SK-N-SH (cell line): ENCODE measurements around the gene ADAP1. TPM values are rescaled to one million over a fixed set of nuclear protein-coding genes. Genes with fewer than 3 reads are reported as not detected.

ENCODE experiments used
- CTCF ChIA-PET: fragments of 300-600, 350-600 bp; formaldehyde crosslinking; extraction: SDS; loops from one replicate; lab custom pipeline; 2021; lab: Yijun Ruan, JAX
- POLR2A ChIA-PET: fragments of 350-600 bp; sonication (Branson Sonifier 250); formaldehyde crosslinking; extraction: SDS; loops from one replicate; lab custom pipeline; 2020; ENCODE audit warnings: antibody characterized with exemption, inconsistent platforms; lab: Yijun Ruan, JAX
- DNase-seq: peaks from one replicate; pipeline ENCODE4 v3.0.0; 2012
- H2AFZ ChIP-seq: fragments of 200-600 bp; sonication (generic); 2 replicates; pipeline ENCODE4 v1.8.1; 2016; ENCODE audit warnings: antibody characterized with exemption, mild to moderate bottlenecking, low read depth
- H3F3A ChIP-seq: fragments of 200-600 bp; sonication (generic); replicated peaks from 2 replicates; pipeline ENCODE3; 2016; ENCODE audit warnings: antibody characterized with exemption, mild to moderate bottlenecking; ENCODE audit not compliant: insufficient read depth
- H3K27ac ChIP-seq, 2 experiments: fragments of 200-500 bp in 1 of 2; fragments of 200-600 bp in 1 of 2; sonication (Bioruptor generic) in 1 of 2; sonication (generic), shearing (Covaris generic) in 1 of 2; 2 replicates each; pipeline versions ENCODE4 v1.5.1 to v1.6.1; 2014 to 2016; ENCODE audit warnings: low read depth in 2 of 2, inconsistent platforms in 1 of 2, low read length in 1 of 2, mild to moderate bottlenecking in 1 of 2, mixed read lengths in 1 of 2
- H3K27me3 ChIP-seq: fragments of 200-600 bp; sonication (generic), shearing (Covaris generic); 2 replicates; pipeline ENCODE4 v1.6.1; 2016; ENCODE audit warnings: mixed run types; ENCODE audit not compliant: insufficient read depth
- H3K36me3 ChIP-seq, 2 experiments: fragments of 200-500 bp in 1 of 2; fragments of 200-600 bp in 1 of 2; sonication (Bioruptor generic) in 1 of 2; sonication (generic) in 1 of 2; replicated peaks in 1 of 2; 2 replicates each; pipeline versions ENCODE3 to v1.5.1; 2014 to 2016; ENCODE audit warnings: low read length in 1 of 2, mild to moderate bottlenecking in 1 of 2; ENCODE audit not compliant: insufficient read depth in 2 of 2, control insufficient read depth in 1 of 2
- H3K4me1 ChIP-seq, 2 experiments: fragments of 200-500 bp in 1 of 2; fragments of 200-600 bp in 1 of 2; sonication (Bioruptor generic) in 1 of 2; sonication (generic), shearing (Covaris generic) in 1 of 2; 2 replicates each; pipeline versions ENCODE4 v1.5.1 to v1.6.1; 2014 to 2016; ENCODE audit warnings: low read depth in 1 of 2, low read length in 1 of 2, mixed run types in 1 of 2; ENCODE audit not compliant: insufficient read depth in 2 of 2, control insufficient read depth in 1 of 2
- H3K4me2 ChIP-seq: fragments of 200-600 bp; sonication (generic), shearing (Covaris generic); 2 replicates; pipeline ENCODE4 v1.6.1; 2017; ENCODE audit warnings: mixed run types
- H3K4me3 ChIP-seq, 2 experiments: fragments of 200-500 bp in 1 of 2; fragments of 200-600 bp in 1 of 2; sonication (Bioruptor generic) in 1 of 2; sonication (generic), shearing (Covaris generic) in 1 of 2; 2 replicates each; pipeline versions ENCODE4 v1.5.1 to v1.8.1; 2014 to 2016; ENCODE audit warnings: low read depth in 2 of 2, inconsistent platforms in 1 of 2, low read length in 1 of 2, mild to moderate bottlenecking in 1 of 2, mixed read lengths in 1 of 2, moderate library complexity in 1 of 2
- H3K79me2 ChIP-seq: fragments of 200-600 bp; sonication (generic); 2 replicates; pipeline ENCODE4 v1.8.1; 2017; ENCODE audit warnings: mild to moderate bottlenecking; ENCODE audit not compliant: insufficient read depth
- H3K9ac ChIP-seq: fragments of 200-600 bp; sonication (generic); 2 replicates; pipeline ENCODE4 v1.6.1; 2017; ENCODE audit warnings: mixed run types
- H3K9me2 ChIP-seq: fragments of 200-600 bp; sonication (generic); 2 replicates; pipeline ENCODE4 v1.6.1; 2017; ENCODE audit warnings: mixed run types
- H3K9me3 ChIP-seq: fragments of 200-600 bp; sonication (generic); 2 replicates; pipeline ENCODE4 v1.6.1; 2017; ENCODE audit warnings: mixed run types, mild to moderate bottlenecking, moderate library complexity
- H4K20me1 ChIP-seq: fragments of 200-600 bp; sonication (generic); 2 replicates; pipeline ENCODE4 v1.6.1; 2017; ENCODE audit warnings: mild to moderate bottlenecking, mixed run types; ENCODE audit not compliant: insufficient read depth
- CHD2 ChIP-seq: fragments of 150-350 bp; IDR thresholded peaks from 2 replicates; pipeline ENCODE4 v1.6.1; 2018; ENCODE audit warnings: low read length; ENCODE audit not compliant: partially characterized antibody
- EP300 ChIP-seq, 2 experiments: IDR thresholded peaks; 2 replicates each; pipeline versions ENCODE4 v1.4.0 to v1.6.1; 2012; ENCODE audit warnings: borderline replicate concordance in 1 of 2, low read depth in 1 of 2, low read length in 1 of 2
- FOSL2 ChIP-seq: IDR thresholded peaks from 2 replicates; pipeline ENCODE4 v1.4.0; 2012; ENCODE audit warnings: low read depth, mild to moderate bottlenecking, moderate library complexity, borderline replicate concordance
- FOXM1 ChIP-seq: IDR thresholded peaks from 2 replicates; pipeline ENCODE4 v1.4.0; 2012; ENCODE audit warnings: low read depth, mild to moderate bottlenecking
- GABPA ChIP-seq: IDR thresholded peaks from 2 replicates; pipeline ENCODE4 v1.4.0; 2012; ENCODE audit warnings: low read depth, mild to moderate bottlenecking
- GATA2 ChIP-seq: sonication (generic); formaldehyde crosslinking; IDR thresholded peaks from 2 replicates; pipeline ENCODE4 v1.5.0; 2020; ENCODE audit warnings: mild to moderate bottlenecking, missing genetic modification reagents
- JUND ChIP-seq: IDR thresholded peaks from 2 replicates; pipeline ENCODE4 v1.4.0; 2012
- MEF2A ChIP-seq: IDR thresholded peaks from 2 replicates; pipeline ENCODE4 v1.4.0; 2012; ENCODE audit warnings: low read depth, borderline replicate concordance
- NFIC ChIP-seq: IDR thresholded peaks from 2 replicates; pipeline ENCODE4 v1.4.0; 2012; ENCODE audit warnings: borderline replicate concordance
- NRF1 ChIP-seq: IDR thresholded peaks from 2 replicates; pipeline ENCODE4 v1.6.1; 2012; ENCODE audit warnings: low read depth, mild to moderate bottlenecking, low read length
- RCOR1 ChIP-seq: fragments of 150-350 bp; IDR thresholded peaks from 2 replicates; pipeline ENCODE4 v1.6.1; 2017; ENCODE audit warnings: antibody characterized with exemption, low read length
- RFX5 ChIP-seq: IDR thresholded peaks from 2 replicates; pipeline ENCODE4 v1.6.1; 2012; ENCODE audit warnings: mild to moderate bottlenecking, improper control_type of control experiment, low read length
- RXRA ChIP-seq: IDR thresholded peaks from 2 replicates; pipeline ENCODE4 v1.4.0; 2012; ENCODE audit warnings: low read depth, mild to moderate bottlenecking, borderline replicate concordance
- SIN3A ChIP-seq: IDR thresholded peaks from 2 replicates; pipeline ENCODE4 v1.6.1; 2012; ENCODE audit warnings: low read depth, mild to moderate bottlenecking, low read length, moderate library complexity, borderline replicate concordance
- TAF1 ChIP-seq: IDR thresholded peaks from 2 replicates; pipeline ENCODE4 v1.6.1; 2012; ENCODE audit warnings: low read depth, mild to moderate bottlenecking, low read length, moderate library complexity, borderline replicate concordance
- YY1 ChIP-seq: IDR thresholded peaks from 2 replicates; pipeline ENCODE4 v1.4.0; 2012; ENCODE audit warnings: low read depth, mild to moderate bottlenecking
- WGBS: methylation state at CpG from one replicate; pipeline ENCODE4 v1.1.6; 2017; ENCODE audit warnings: low lambda C conversion rate; 5-methylcytosine and 5-hydroxymethylcytosine counted together
- polyA plus RNA-seq, 3 experiments: library from polyadenylated mRNA; depleted of rRNA; stranded (reverse); fragments of >200 nt; gene quantifications; 2 replicates each; pipeline ENCODE4 v1.2.3, GENCODE V29; 2012
- TF ChIP-seq, protein P1 (sequence below): IDR thresholded peaks from 2 replicates; pipeline ENCODE4 v1.4.0; 2012; ENCODE audit warnings: low read depth, borderline replicate concordance
- TF ChIP-seq, protein P2 (sequence below): IDR thresholded peaks from 2 replicates; pipeline ENCODE4 v1.4.0; 2012; ENCODE audit warnings: low read depth
- TF ChIP-seq, protein P3 (sequence below): fragments of 150-350 bp; IDR thresholded peaks from 2 replicates; pipeline ENCODE4 v1.6.1; 2017; ENCODE audit warnings: antibody characterized with exemption, low read length, low read depth, borderline replicate concordance
- TF ChIP-seq, protein P4 (sequence below): IDR thresholded peaks from 2 replicates; pipeline ENCODE4 v1.4.0; 2012; ENCODE audit warnings: low read depth, borderline replicate concordance
- TF ChIP-seq, protein P5 (sequence below): fragments of 150-350 bp; IDR thresholded peaks from 2 replicates; pipeline ENCODE4 v1.6.1; 2016; ENCODE audit warnings: mild to moderate bottlenecking, low read depth, low read length

ADAP1 gene
- polyA plus RNA-seq, 1 of the 3 experiments (the other 2 are of a cell fraction), result 3.2 TPM

DNA sequence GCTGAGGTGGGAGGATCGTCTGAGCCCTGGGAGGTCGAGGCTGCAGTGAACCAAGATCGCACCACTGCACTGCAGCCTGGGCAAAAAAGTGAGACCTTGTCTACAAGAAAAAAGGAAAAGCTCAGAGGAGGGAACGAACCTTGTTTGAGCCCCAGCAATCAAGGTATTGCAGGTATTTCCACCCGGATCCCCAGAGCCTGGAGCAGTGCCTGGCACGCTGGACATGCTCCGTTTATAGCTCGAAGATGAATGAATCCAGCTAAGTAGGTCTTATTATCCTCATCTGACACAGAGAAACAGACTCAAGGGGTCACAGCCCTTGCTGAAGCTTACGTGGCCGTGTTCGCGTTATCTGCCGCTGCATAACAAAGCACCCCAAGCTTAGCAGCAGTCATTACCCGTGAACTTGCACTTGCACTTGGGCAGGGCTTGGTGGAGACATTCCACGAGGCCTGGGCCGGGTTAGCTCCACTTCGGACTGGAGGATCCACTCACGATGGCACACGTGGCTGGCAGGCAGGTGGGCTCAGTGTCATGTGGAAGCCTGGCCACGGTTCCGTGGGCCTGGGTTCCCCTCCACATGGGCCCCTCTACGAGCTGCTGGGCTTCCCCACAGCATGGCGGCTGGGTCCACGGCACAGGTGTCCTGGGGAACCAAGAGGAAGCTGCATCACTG is 24.1 kb upstream of the ADAP1 start:
- Histone ChIP-seq H3K4me2 (no peak overlapping the region), H3K27me3 (no peaks in the 10 kb centered on the region), H3K36me3 (no peaks in the 10 kb centered on the region), H2AFZ (no peak overlapping the region), H3F3A (no peaks in the 10 kb centered on the region)
- CTCF ChIA-PET, result interaction anchor here (1.1 to 8.4 kb wide), 8 partner anchors 14 to 199 kb away, joined by 3 to 134 read pairs (median 10); partner anchors contain the start of gene GPER1
- DNase-seq, result no peak
- WGBS, result 88% methylated on average over 19 of the region's 24 CpGs
- no peak for TF ChIP-seq JUND
- TF ChIP-seq, protein P1, sequence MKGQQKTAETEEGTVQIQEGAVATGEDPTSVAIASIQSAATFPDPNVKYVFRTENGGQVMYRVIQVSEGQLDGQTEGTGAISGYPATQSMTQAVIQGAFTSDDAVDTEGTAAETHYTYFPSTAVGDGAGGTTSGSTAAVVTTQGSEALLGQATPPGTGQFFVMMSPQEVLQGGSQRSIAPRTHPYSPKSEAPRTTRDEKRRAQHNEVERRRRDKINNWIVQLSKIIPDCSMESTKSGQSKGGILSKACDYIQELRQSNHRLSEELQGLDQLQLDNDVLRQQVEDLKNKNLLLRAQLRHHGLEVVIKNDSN, result no peak
- no peak for TF ChIP-seq GABPA
- no peak for TF ChIP-seq RXRA
- TF ChIP-seq, protein P2, sequence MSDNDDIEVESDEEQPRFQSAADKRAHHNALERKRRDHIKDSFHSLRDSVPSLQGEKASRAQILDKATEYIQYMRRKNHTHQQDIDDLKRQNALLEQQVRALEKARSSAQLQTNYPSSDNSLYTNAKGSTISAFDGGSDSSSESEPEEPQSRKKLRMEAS, result no peak
- TF ChIP-seq EP300 (IDR thresholded peaks at IDR 0.05; ENCODE audit: borderline replicate concordance in 1 of 2, low read depth in 1 of 2, low read length in 1 of 2), result no peak
- no peak for TF ChIP-seq CHD2
- TF ChIP-seq, all 33 proteins: peak for 0
- POLR2A ChIA-PET, result no interaction called here
- no peak overlapping the region for H3K9ac ChIP-seq
- H3K9me2 ChIP-seq, result no peaks in the 10 kb centered on the region
- peaks cover 18% of the 10 kb centered on the region for H3K79me2 ChIP-seq
- H3K4me3 ChIP-seq, result no peak overlapping the region
- H4K20me1 ChIP-seq, result peaks cover 13% of the 10 kb centered on the region
- H3K9me3 ChIP-seq, result no peaks in the 10 kb centered on the region
- no peak overlapping the region for H3K27ac ChIP-seq
- H3K4me1 ChIP-seq, result peaks cover 8 to 10% of the 10 kb centered on the region in 2 experiments; a peak in 2 of 4 replicates

DNA sequence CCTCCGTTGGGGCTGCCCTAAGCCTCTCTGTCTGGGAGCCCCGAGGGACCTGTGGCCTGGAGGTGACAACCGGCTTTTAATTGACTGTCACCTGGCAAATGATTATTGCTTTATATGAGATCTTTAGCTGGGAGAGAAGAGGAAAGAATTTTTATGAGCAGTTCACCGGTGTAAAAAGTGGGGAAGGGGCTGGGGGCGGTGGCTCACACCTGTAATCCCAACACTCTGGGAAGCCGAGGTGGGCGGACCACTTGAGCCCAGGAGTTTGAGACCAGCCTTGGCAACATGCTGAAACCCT is 23.5 kb upstream of the ADAP1 start:
- Histone ChIP-seq H3K36me3 (peaks cover 2 to 3% of the 10 kb centered on the region in 2 experiments), H2AFZ (no peak overlapping the region), H3K4me1 (peaks cover 10 to 12% of the 10 kb centered on the region in 2 experiments; a peak in 2 of 4 replicates), H3F3A (peaks cover 3% of the 10 kb centered on the region), H3K9me2 (no peaks in the 10 kb centered on the region), H4K20me1 (peaks cover 19% of the 10 kb centered on the region), H3K4me3 (no peak overlapping the region), H3K4me2 (no peak overlapping the region), H3K27me3 (no peaks in the 10 kb centered on the region), H3K9me3 (no peaks in the 10 kb centered on the region), H3K27ac (no peak overlapping the region), H3K9ac (no peak overlapping the region), H3K79me2 (peaks cover 23% of the 10 kb centered on the region)
- DNase-seq, result no peak
- CTCF ChIA-PET, result interaction anchor here (1.1 to 8.4 kb wide), 7 partner anchors 14 to 199 kb away, joined by 3 to 134 read pairs (median 13); partner anchors contain the start of gene GPER1
- 90% methylated on average over 7 of the region's 7 CpGs for WGBS
- POLR2A ChIA-PET, result no interaction called here
- TF ChIP-seq NRF1 (no peak), JUND (no peak), FOXM1 (no peak), RFX5 (no peak), FOSL2 (no peak), NFIC (no peak), YY1 (no peak), TAF1 (no peak), MEF2A (no peak), SIN3A (no peak), RCOR1 (no peak), GATA2 (CRISPR knock-in tag) (no peak)
- TF ChIP-seq, protein P3, sequence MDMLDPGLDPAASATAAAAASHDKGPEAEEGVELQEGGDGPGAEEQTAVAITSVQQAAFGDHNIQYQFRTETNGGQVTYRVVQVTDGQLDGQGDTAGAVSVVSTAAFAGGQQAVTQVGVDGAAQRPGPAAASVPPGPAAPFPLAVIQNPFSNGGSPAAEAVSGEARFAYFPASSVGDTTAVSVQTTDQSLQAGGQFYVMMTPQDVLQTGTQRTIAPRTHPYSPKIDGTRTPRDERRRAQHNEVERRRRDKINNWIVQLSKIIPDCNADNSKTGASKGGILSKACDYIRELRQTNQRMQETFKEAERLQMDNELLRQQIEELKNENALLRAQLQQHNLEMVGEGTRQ, result no peak
- TF ChIP-seq, protein P4, sequence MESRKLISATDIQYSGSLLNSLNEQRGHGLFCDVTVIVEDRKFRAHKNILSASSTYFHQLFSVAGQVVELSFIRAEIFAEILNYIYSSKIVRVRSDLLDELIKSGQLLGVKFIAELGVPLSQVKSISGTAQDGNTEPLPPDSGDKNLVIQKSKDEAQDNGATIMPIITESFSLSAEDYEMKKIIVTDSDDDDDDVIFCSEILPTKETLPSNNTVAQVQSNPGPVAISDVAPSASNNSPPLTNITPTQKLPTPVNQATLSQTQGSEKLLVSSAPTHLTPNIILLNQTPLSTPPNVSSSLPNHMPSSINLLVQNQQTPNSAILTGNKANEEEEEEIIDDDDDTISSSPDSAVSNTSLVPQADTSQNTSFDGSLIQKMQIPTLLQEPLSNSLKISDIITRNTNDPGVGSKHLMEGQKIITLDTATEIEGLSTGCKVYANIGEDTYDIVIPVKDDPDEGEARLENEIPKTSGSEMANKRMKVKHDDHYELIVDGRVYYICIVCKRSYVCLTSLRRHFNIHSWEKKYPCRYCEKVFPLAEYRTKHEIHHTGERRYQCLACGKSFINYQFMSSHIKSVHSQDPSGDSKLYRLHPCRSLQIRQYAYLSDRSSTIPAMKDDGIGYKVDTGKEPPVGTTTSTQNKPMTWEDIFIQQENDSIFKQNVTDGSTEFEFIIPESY, result no peak
- TF ChIP-seq, protein P5, sequence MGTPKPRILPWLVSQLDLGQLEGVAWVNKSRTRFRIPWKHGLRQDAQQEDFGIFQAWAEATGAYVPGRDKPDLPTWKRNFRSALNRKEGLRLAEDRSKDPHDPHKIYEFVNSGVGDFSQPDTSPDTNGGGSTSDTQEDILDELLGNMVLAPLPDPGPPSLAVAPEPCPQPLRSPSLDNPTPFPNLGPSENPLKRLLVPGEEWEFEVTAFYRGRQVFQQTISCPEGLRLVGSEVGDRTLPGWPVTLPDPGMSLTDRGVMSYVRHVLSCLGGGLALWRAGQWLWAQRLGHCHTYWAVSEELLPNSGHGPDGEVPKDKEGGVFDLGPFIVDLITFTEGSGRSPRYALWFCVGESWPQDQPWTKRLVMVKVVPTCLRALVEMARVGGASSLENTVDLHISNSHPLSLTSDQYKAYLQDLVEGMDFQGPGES, result no peak
- TF ChIP-seq, protein P1, result no peak
